MCF 10A (cell line): ENCODE measurements around the gene GPR107. TPM values are rescaled to one million over a fixed set of nuclear protein-coding genes. Genes with fewer than 3 reads are reported as not detected.

Experiments
- BruUV-seq: library from RNA; stranded (reverse); fragments of 400-500 nt; replicated peaks from 2 replicates; lab custom pipeline; 2021; lab: Mats Ljungman, UMichigan
- CTCF ChIA-PET: fragments of 300-600 bp; sonication (Branson Sonifier 250); formaldehyde crosslinking; extraction: SDS; loops from one replicate; lab custom pipeline; 2021; ENCODE audit warnings: antibody characterized with exemption, inconsistent platforms; lab: Yijun Ruan, JAX
- POLR2A ChIA-PET: fragments of 300-600, 350-650 bp; sonication (Branson Sonifier 250); formaldehyde crosslinking; extraction: SDS; loops from one replicate; lab custom pipeline; 2020; ENCODE audit warnings: antibody characterized with exemption, inconsistent platforms; lab: Yijun Ruan, JAX
- DNase-seq: peaks from one replicate; pipeline ENCODE4 v3.0.0-alpha.2; 2018; ENCODE audit not compliant: unreplicated experiment
- H3K27ac Mint-ChIP-seq: one replicate; pipeline ENCODE4 v1.8.0; 2022; ENCODE audit warnings: mild to moderate bottlenecking, low read depth, mixed read lengths; ENCODE audit not compliant: unreplicated experiment
- H3K27me3 Mint-ChIP-seq: one replicate; pipeline ENCODE4 v1.8.0; 2022; ENCODE audit warnings: mixed read lengths; ENCODE audit not compliant: insufficient read depth, unreplicated experiment
- H3K36me3 Mint-ChIP-seq: one replicate; pipeline ENCODE4 v1.8.0; 2022; ENCODE audit warnings: mild to moderate bottlenecking, moderate library complexity, mixed read lengths; ENCODE audit not compliant: insufficient read depth, unreplicated experiment
- H3K4me1 Mint-ChIP-seq: one replicate; pipeline ENCODE4 v1.8.0; 2022; ENCODE audit warnings: mixed read lengths; ENCODE audit not compliant: insufficient read depth, unreplicated experiment
- H3K4me3 Mint-ChIP-seq: one replicate; pipeline ENCODE4 v1.8.0; 2022; ENCODE audit warnings: mild to moderate bottlenecking, moderate library complexity, mixed read lengths; ENCODE audit not compliant: unreplicated experiment
- H3K9me3 Mint-ChIP-seq: one replicate; pipeline ENCODE4 v1.8.0; 2022; ENCODE audit warnings: mixed read lengths; ENCODE audit not compliant: unreplicated experiment
- intact Hi-C: fragments of 100-400 bp; cut with micrococcal nuclease; formaldehyde crosslinking; loops from 2 replicates; pipeline ENCODE4 v1.14.1; 2022
- total RNA-seq: library from RNA; stranded (reverse); gene quantifications from 2 replicates; pipeline ENCODE4 v1.2.3, GENCODE V29; 2022
- TF ChIP-seq, protein P1 (sequence below): fragments of 200-600 bp; IDR thresholded peaks from one replicate; pipeline ENCODE4 v1.8.0; 2022; ENCODE audit warnings: antibody characterized with exemption, mild to moderate bottlenecking; ENCODE audit not compliant: unreplicated experiment

Gene GPR107
- total RNA-seq, 1 experiment from 2014 or later: 32.9 TPM

DNA sequence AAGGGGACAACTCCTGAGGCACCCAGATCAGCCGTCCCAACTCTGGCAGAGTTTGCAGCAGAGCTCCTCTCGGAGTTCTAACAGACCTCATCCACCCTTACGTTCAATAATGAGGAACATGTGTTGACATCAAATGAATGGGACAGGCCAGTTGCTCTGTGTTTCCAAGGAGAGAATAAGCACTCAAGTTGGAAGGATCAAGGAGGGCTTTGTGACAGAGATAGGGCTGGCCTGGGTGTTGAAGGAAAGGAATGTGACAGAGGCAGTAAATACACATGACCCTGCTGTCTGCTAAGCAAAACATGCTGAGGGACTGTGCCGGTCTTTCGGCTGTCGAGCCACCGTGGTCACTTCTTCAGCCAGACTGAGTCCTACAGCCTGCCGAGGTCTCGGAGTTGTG lies 48.2 kb downstream of the GPR107 start:
- Mint-ChIP-seq H3K27ac (no peak overlapping the region), H3K36me3 (peaks cover 57% of the 10 kb centered on the region), H3K4me3 (no peak overlapping the region), H3K9me3 (no peaks in the 10 kb centered on the region), H3K27me3 (no peaks in the 10 kb centered on the region), H3K4me1 (no peaks in the 10 kb centered on the region)
- TF ChIP-seq, protein P1, sequence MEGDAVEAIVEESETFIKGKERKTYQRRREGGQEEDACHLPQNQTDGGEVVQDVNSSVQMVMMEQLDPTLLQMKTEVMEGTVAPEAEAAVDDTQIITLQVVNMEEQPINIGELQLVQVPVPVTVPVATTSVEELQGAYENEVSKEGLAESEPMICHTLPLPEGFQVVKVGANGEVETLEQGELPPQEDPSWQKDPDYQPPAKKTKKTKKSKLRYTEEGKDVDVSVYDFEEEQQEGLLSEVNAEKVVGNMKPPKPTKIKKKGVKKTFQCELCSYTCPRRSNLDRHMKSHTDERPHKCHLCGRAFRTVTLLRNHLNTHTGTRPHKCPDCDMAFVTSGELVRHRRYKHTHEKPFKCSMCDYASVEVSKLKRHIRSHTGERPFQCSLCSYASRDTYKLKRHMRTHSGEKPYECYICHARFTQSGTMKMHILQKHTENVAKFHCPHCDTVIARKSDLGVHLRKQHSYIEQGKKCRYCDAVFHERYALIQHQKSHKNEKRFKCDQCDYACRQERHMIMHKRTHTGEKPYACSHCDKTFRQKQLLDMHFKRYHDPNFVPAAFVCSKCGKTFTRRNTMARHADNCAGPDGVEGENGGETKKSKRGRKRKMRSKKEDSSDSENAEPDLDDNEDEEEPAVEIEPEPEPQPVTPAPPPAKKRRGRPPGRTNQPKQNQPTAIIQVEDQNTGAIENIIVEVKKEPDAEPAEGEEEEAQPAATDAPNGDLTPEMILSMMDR: no peak
- no peak for DNase-seq
- intact Hi-C loops: no loop called here
- ChIA-PET POLR2A (no interaction called here), CTCF (interaction anchor here (1.3 kb wide), 1 partner anchor 11 kb away, joined by 3 read pairs; no protein-coding TSS in a partner anchor)
- BruUV-seq: no TSS peak

DNA sequence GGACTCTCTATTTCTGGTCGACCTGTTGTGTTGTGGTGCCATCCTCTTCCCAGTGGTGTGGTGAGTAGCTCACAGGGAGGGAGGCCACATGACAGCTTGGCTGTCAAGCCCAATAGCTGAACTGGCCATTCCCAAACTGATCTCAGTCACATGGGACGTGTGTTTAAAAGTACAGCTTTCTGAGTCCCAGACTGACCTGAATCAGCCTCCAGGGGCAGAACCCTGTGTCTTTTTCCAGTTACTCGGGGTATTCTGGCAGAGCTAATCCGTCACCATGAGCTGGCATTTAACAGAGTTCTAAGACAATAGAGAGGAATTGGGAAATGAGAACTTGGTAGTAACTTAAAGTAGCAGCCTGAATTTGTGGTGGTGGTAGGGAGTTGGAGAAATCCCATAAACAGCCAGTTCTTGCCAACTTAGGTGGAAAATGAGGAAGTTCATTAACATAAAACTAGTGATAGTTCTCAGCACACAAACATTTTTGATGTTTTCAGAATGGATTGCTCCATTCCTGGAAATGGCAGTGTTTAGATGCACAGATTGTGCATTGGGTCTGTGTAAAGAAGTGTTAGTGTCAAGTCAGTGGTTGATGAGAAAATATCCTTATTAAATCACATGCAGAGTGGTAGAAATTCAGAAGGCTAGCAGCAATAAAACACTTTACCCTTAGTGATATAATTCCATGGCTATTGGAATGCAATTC lies 50.9 kb downstream of the GPR107 start:
- Mint-ChIP-seq H3K27me3 (no peaks in the 10 kb centered on the region), H3K4me3 (no peak overlapping the region), H3K27ac (no peak overlapping the region), H3K36me3 (peaks cover 57% of the 10 kb centered on the region), H3K4me1 (no peaks in the 10 kb centered on the region), H3K9me3 (no peaks in the 10 kb centered on the region)
- POLR2A ChIA-PET: no interaction called here
- no TSS peak for BruUV-seq
- TF ChIP-seq, protein P1: no peak
- no peak for DNase-seq
- CTCF ChIA-PET: interaction anchor here (1.2 to 1.6 kb wide), 2 partner anchors 132 to 578 kb away, joined by 4 to 5 read pairs; no protein-coding TSS in a partner anchor
- intact Hi-C loops: no loop called here

DNA sequence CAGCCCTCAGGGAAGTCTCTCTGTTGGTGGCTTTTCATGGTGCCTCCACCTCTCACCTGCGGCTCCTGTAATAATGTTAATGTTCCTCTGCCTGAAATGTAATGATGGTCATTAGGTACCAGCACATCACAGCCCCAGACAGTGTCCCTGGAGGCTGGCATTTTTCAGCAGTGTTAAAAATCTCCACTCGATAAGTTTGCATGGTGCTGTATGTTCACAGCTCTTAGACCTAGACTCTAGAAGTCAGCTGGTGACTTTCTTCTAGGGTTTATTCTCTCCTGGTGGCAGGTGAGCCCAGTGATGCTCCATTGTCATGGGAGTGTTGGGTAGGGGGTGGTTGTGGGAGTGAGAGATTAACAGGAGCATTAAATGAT lies 53.1 kb downstream of the GPR107 start:
- BruUV-seq: no TSS peak
- intact Hi-C loops: loop anchor here (1.0 to 2.0 kb wide), 2 partner anchors 129 to 236 kb away; no protein-coding TSS in a partner anchor

More for the DNA sequence above, 53.1 kb downstream of the GPR107 start:
- Mint-ChIP-seq H3K9me3 (no peaks in the 10 kb centered on the region), H3K36me3 (peaks cover 53% of the 10 kb centered on the region), H3K4me1 (no peaks in the 10 kb centered on the region), H3K27me3 (no peaks in the 10 kb centered on the region), H3K27ac (no peak overlapping the region), H3K4me3 (no peak overlapping the region)
- TF ChIP-seq, protein P1: no peak
- ChIA-PET CTCF (interaction anchor here (0.5 to 5.5 kb wide), 31 partner anchors 8 to 1027 kb away, joined by 3 to 62 read pairs (median 4); no protein-coding TSS in a partner anchor), POLR2A (interaction anchor here (1.4 kb wide), 1 partner anchor 129 kb away, joined by 5 read pairs; no protein-coding TSS in a partner anchor)
- DNase-seq: no peak
